IMR-90 (cell line): ENCODE data around the gene TSPAN31. TPM values are rescaled to one million over a fixed set of nuclear protein-coding genes. Genes with fewer than 3 reads are reported as not detected.

ENCODE experiments used
- ATAC-seq: fragments of 200-7000 bp; cut with Tn5 transposase; 2 replicates; pipeline ENCODE4 v1.9.1; 2020; ENCODE audit warnings: low read depth, mild to moderate bottlenecking, moderate library complexity
- BruUV-seq: library from RNA; stranded (reverse); fragments of 400-500 nt; replicated peaks from 2 replicates; lab custom pipeline; 2021; lab: Mats Ljungman, UMichigan
- CTCF ChIA-PET: fragments of 300-600 bp; formaldehyde crosslinking; extraction: SDS; loops from one replicate; lab custom pipeline; 2021; ENCODE audit warnings: antibody characterized with exemption; lab: Yijun Ruan, JAX
- POLR2A ChIA-PET: fragments of 300-600 bp; sonication (Branson Sonifier 250); formaldehyde crosslinking; loops from one replicate; lab custom pipeline; 2022; ENCODE audit warnings: antibody characterized with exemption; ENCODE audit not compliant: unreplicated experiment; lab: Charles Lee
- DNase-seq: peaks from one replicate; pipeline ENCODE4 v3.0.0; 2013
- H2AFZ ChIP-seq: replicated peaks from 2 replicates; pipeline ENCODE3; 2013; ENCODE audit warnings: low read length, mild to moderate bottlenecking; ENCODE audit not compliant: poor library complexity
- H2AK5ac ChIP-seq: 2 replicates; pipeline ENCODE4 v1.6.1; 2013; ENCODE audit warnings: low read depth, low read length, inconsistent platforms
- H2AK9ac ChIP-seq: replicated peaks from 2 replicates; pipeline ENCODE3; 2013; ENCODE audit warnings: mild to moderate bottlenecking, low read depth, low read length, moderate library complexity; ENCODE audit not compliant: poor library complexity
- H2BK120ac ChIP-seq: 2 replicates; pipeline ENCODE4 v1.6.1; 2013; ENCODE audit warnings: low read depth, low read length, inconsistent platforms
- H2BK15ac ChIP-seq: 3 replicates; pipeline ENCODE4 v1.6.1; 2013; ENCODE audit warnings: low read depth, low read length, inconsistent platforms
- H2BK20ac ChIP-seq: 2 replicates; pipeline ENCODE4 v1.6.1; 2013; ENCODE audit warnings: low read depth, mild to moderate bottlenecking, inconsistent platforms, low read length, moderate library complexity
- H2BK5ac ChIP-seq: 2 replicates; pipeline ENCODE4 v1.6.1; 2013; ENCODE audit warnings: mild to moderate bottlenecking, low read depth, low read length, inconsistent platforms; ENCODE audit not compliant: poor library complexity, severe bottlenecking
- H3K14ac ChIP-seq: replicated peaks from 2 replicates; pipeline ENCODE4 v1.6.1; 2013; ENCODE audit warnings: low read depth, low read length, inconsistent platforms
- H3K18ac ChIP-seq: 2 replicates; pipeline ENCODE4 v1.6.1; 2013; ENCODE audit warnings: low read depth, low read length, control low read depth
- H3K23ac ChIP-seq: 2 replicates; pipeline ENCODE4 v1.6.1; 2013; ENCODE audit warnings: low read depth, low read length, inconsistent platforms
- H3K27ac ChIP-seq: 2 replicates; pipeline ENCODE4 v1.5.1; 2013; ENCODE audit warnings: mild to moderate bottlenecking, control low read depth, low read length; ENCODE audit not compliant: insufficient read depth
- H3K27me3 ChIP-seq: 2 replicates; pipeline ENCODE4 v1.6.1; 2013; ENCODE audit warnings: low read length; ENCODE audit not compliant: control insufficient read depth, insufficient read depth
- H3K36me3 ChIP-seq: 2 replicates; pipeline ENCODE4 v1.6.1; 2013; ENCODE audit warnings: low read length, mixed read lengths; ENCODE audit not compliant: control insufficient read depth, insufficient read depth
- H3K4ac ChIP-seq: 2 replicates; pipeline ENCODE4 v1.6.1; 2013; ENCODE audit warnings: low read depth, low read length, inconsistent platforms
- H3K4me1 ChIP-seq: 2 replicates; pipeline ENCODE4 v1.6.1; 2013; ENCODE audit warnings: low read length, mixed read lengths; ENCODE audit not compliant: control insufficient read depth, insufficient read depth
- H3K4me2 ChIP-seq: 2 replicates; pipeline ENCODE4 v1.6.1; 2013; ENCODE audit warnings: low read depth, mild to moderate bottlenecking, control low read depth, low read length, moderate library complexity
- H3K4me3 ChIP-seq: 2 replicates; pipeline ENCODE4 v1.5.1; 2013; ENCODE audit warnings: low read depth, mild to moderate bottlenecking, control low read depth, low read length, moderate library complexity; ENCODE audit not compliant: insufficient read depth
- H3K56ac ChIP-seq: 2 replicates; pipeline ENCODE4 v1.6.1; 2013; ENCODE audit warnings: low read length, inconsistent platforms; ENCODE audit not compliant: insufficient read depth; ENCODE audit errors: extremely low read depth
- H3K79me1 ChIP-seq, 2 experiments: 2 replicates each; pipeline ENCODE4 v1.6.1; 2013; ENCODE audit warnings: low read length in 2 of 2, inconsistent platforms in 1 of 2, low read depth in 1 of 2
- H3K9ac ChIP-seq: 2 replicates; pipeline ENCODE4 v1.6.1; 2013; ENCODE audit warnings: low read depth, low read length, control low read depth
- H3K9me1 ChIP-seq: 2 replicates; pipeline ENCODE4 v1.6.1; 2013; ENCODE audit warnings: low read length, inconsistent platforms; ENCODE audit not compliant: insufficient read depth
- H3K9me3 ChIP-seq: 2 replicates; pipeline ENCODE4 v1.6.1; 2013; ENCODE audit warnings: low read length; ENCODE audit not compliant: control insufficient read depth, insufficient read depth
- H4K20me1 ChIP-seq: 2 replicates; pipeline ENCODE4 v1.6.1; 2013; ENCODE audit warnings: low read length, inconsistent platforms; ENCODE audit not compliant: insufficient read depth
- H4K5ac ChIP-seq: 2 replicates; pipeline ENCODE4 v1.6.1; 2013; ENCODE audit warnings: mild to moderate bottlenecking, low read depth, low read length, control low read depth
- H4K8ac ChIP-seq, 2 experiments: 2 replicates each; pipeline ENCODE4 v1.6.1; 2013; ENCODE audit warnings: low read depth in 2 of 2, low read length in 2 of 2, control low read depth in 1 of 2, inconsistent platforms in 1 of 2
- H4K91ac ChIP-seq: 2 replicates; pipeline ENCODE4 v1.6.1; 2013; ENCODE audit warnings: low read depth, low read length, inconsistent platforms; ENCODE audit not compliant: insufficient read depth
- NFE2L2 ChIP-seq: fragments of 150-350 bp; IDR thresholded peaks from 2 replicates; pipeline ENCODE4 v1.6.1; 2016; ENCODE audit warnings: low read depth, mild to moderate bottlenecking, low read length
- RCOR1 ChIP-seq: IDR thresholded peaks from 2 replicates; pipeline ENCODE4 v1.6.1; 2012; ENCODE audit warnings: mild to moderate bottlenecking, low read length, improper control_type of control experiment; ENCODE audit not compliant: insufficient replicate concordance
- RFX5 ChIP-seq: IDR thresholded peaks from 2 replicates; pipeline ENCODE4 v1.8.0; 2012; ENCODE audit warnings: low read depth, mild to moderate bottlenecking, low read length, moderate library complexity
- WGBS, 2 experiments: methylation state at CpG; one replicate each; pipeline versions ENCODE4 v1.1.5 to v1.1.7; 2013; ENCODE audit warnings: missing lambda C conversion rate in 2 of 2; ENCODE audit not compliant: insufficient read length in 1 of 2; ENCODE audit errors: extremely low coverage in 2 of 2; 5-methylcytosine and 5-hydroxymethylcytosine counted together
- dilution Hi-C: fragments of 300-500 bp; cut with HindIII; formaldehyde crosslinking; loops from one replicate; pipeline ENCODE4 v1.14.3; 2018; ENCODE audit warnings: low sequenced_read_pairs; ENCODE audit not compliant: unreplicated experiment
- in situ Hi-C: fragments of 300-500 bp; cut with MboI; formaldehyde crosslinking; loops from 3 replicates; pipeline ENCODE4 v1.14.3; 2019; ENCODE audit warnings: low sequenced_read_pairs, inconsistent platforms, mixed read lengths
- intact Hi-C: fragments of 100-400 bp; cut with micrococcal nuclease; formaldehyde crosslinking; loops from 2 replicates; pipeline ENCODE4 v1.10.0; 2022
- polyA plus RNA-seq, 3 experiments: library from polyadenylated mRNA; depleted of rRNA; stranded (reverse); fragments of >200 nt; gene quantifications; 2 replicates each; pipeline ENCODE4 v1.2.3, GENCODE V29; 2012; ENCODE audit warnings: low replicate concordance in 1 of 3
- total RNA-seq: library from RNA; depleted of rRNA; stranded (reverse); fragments of >200 nt; gene quantifications from 2 replicates; pipeline ENCODE4 v1.2.3, GENCODE V29; 2012

The TSPAN31 gene
- total and polyA plus RNA-seq, 2 of the 4 experiments (the other 2 are of a cell fraction), result 12.3 to 71.2 TPM

DNA sequence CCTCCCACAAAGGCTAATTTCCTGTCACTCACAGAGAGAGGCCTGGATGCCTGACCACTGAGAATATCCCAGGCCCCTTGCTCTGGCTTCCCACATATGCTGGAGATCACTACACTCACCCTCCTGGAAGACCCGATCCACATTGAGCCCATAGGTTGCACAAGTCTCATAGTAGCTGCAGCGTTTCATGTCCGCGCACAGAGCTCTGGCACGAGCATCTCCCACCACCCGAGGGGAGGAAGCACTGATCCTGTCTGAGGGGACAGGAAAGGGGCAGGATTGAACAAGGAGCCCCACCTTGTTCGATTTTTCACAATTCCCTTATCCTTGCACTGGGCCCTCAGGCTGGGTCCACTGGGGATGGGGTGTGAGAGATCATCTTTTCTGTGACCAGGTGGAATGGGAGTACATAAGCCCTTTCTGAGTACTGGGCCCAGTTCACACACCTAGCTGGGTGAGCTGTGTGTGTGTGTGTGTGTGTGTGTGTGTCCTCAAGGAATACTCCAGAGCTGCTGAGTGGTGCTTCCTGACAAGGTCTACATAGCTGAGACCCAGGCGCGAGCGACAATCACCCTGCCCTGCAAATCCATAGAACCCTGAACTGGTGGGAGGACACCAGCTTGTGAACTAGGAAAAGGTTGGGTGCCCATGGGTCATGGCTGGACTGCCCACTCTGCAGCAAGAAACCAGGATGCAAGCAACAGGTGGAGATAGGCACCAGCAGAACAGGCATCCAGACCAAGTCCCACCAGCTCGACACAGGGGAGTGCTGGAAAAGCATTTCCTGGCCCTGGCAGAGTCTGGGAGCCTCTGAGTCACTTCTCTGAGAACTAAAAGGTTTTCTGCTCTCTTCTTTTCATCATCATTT, 11.9 kb upstream of the TSPAN31 start:
- ChIA-PET POLR2A (no interaction called here), CTCF (no interaction called here)
- H3K9me3 ChIP-seq, result no peaks in the 10 kb centered on the region
- no peak overlapping the region for H3K14ac ChIP-seq
- dilution Hi-C loops, result no loop called here
- no peak overlapping the region for H2AK5ac ChIP-seq
- no peak overlapping the region for H3K4me2 ChIP-seq
- no peaks in the 10 kb centered on the region for H3K36me3 ChIP-seq
- no peak overlapping the region for H2BK120ac ChIP-seq
- intact Hi-C loops, result no loop called here
- H2BK5ac ChIP-seq, result no peak overlapping the region
- 0 out of 2 replicates have a peak, but pooled peaks cover 10% of the 10 kb centered on the region for H4K20me1 ChIP-seq
- no peak overlapping the region for H2AFZ ChIP-seq
- no peak overlapping the region for H3K56ac ChIP-seq
- peak overlapping the region; percentile 28 for H2AK9ac ChIP-seq
- no peak overlapping the region for H2BK15ac ChIP-seq
- no peak overlapping the region for H4K8ac ChIP-seq
- no peaks in the 10 kb centered on the region for H3K9me1 ChIP-seq
- H3K23ac ChIP-seq, result no peak overlapping the region
- H4K91ac ChIP-seq, result no peak overlapping the region
- no peak overlapping the region for H4K5ac ChIP-seq
- H3K27ac ChIP-seq, result no peak overlapping the region
- no peak for ATAC-seq
- no peak overlapping the region for H3K18ac ChIP-seq
- H3K4ac ChIP-seq, result no peak overlapping the region
- 100% methylated on average over 3 of the region's 11 CpGs; no CpG with 5 or more reads in 1 of the 2 experiments for WGBS, 2 experiments
- TF ChIP-seq NFE2L2 (no peak), RFX5 (no peak), RCOR1 (no peak)
- H2BK20ac ChIP-seq, result no peak overlapping the region
- peaks cover 68% of the 10 kb centered on the region for H3K27me3 ChIP-seq
- in situ Hi-C loops, result loop anchor here (10.0 kb wide), 1 partner anchor 148 kb away; no protein-coding TSS in a partner anchor
- peak; percentile 14 for DNase-seq
- no peak overlapping the region for H3K4me3 ChIP-seq
- no TSS peak for BruUV-seq
- 0 out of 2 replicates have a peak, but pooled peaks cover 3% of the 10 kb centered on the region for H3K4me1 ChIP-seq
- H3K79me1 ChIP-seq, result no peaks in the 10 kb centered on the region
- H3K9ac ChIP-seq, result no peak overlapping the region
